GM23248 (cell line): ENCODE measurements around the gene SNX6.

Experiments
- EZH2 ChIP-seq: fragments of 200-600 bp; sonication (generic); IDR thresholded peaks from 2 replicates; pipeline ENCODE4 v1.6.1; 2018; ENCODE audit warnings: antibody characterized with exemption, mild to moderate bottlenecking; ENCODE audit not compliant: insufficient read depth, poor library complexity, severe bottlenecking
- EZH2phosphoT487 ChIP-seq: fragments of 200-600 bp; sonication (generic); IDR thresholded peaks from 2 replicates; pipeline ENCODE4 v1.6.1; 2018; ENCODE audit warnings: antibody characterized with exemption, moderate library complexity, mild to moderate bottlenecking, low read depth; ENCODE audit not compliant: insufficient read depth

- TF ChIP-seq EZH2phosphoT487, result no peak
- no peak for TF ChIP-seq EZH2
Observed at GRCh38 chr14:34646570-34647255, 16.8 kb upstream of the SNX6 start.
